Measurements from ENCODE around the gene MTCL1.

Gene MTCL1

DNA sequence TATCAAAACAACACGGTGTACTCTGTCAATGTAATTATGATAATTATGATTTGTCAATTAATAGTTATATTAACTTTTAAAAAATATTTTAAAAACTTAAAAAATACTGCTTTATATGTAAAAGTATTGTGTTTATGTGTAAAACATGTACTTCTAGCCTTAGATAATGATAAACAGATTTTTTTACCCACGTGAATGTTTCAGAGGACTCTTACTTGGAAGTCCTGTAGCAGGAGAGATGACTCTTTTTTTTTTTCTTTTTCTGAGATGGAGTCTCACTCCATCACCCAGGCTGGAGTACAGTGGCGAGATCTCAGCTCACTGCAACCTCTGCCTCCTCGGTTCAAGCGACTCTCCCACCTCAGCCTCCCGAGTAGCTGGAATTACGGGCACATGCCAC lies 6.2 kb upstream of the MTCL1 start:
- Histone ChIP-seq H3K4me1 (ENCODE audit: insufficient read depth, low read length) (peaks cover 3% of the 10 kb centered on the region), H3K27me3 (ENCODE audit: insufficient read depth, low read length, poor library complexity) (peaks cover 4% of the 10 kb centered on the region), H4K20me1 (ENCODE audit: insufficient read depth, low read length) (no peaks in the 10 kb centered on the region), H3K9me3 (ENCODE audit: insufficient read depth, low read length, severe bottlenecking) (no peaks in the 10 kb centered on the region), H3K4me2 (ENCODE audit: insufficient read depth, low read length) (no peak overlapping the region), H3K27ac (ENCODE audit: low read length) (no peak overlapping the region), H2AFZ (ENCODE audit: low read depth, low read length) (no peak overlapping the region), H3K4me3 (ENCODE audit: low read depth in 1 of 2, low read length in 2 of 2) (no peak overlapping the region), H3K36me3 (ENCODE audit: insufficient read depth, low read length) (no peaks in the 10 kb centered on the region), H3K9ac (ENCODE audit: low read depth, low read length) (no peak overlapping the region), H3K79me2 (ENCODE audit: insufficient read depth, low read length) (no peaks in the 10 kb centered on the region)
- no peak for DNase-seq
- ATAC-seq (ENCODE audit: insufficient read depth, low read depth), result no peak
- TF ChIP-seq, protein P1, sequence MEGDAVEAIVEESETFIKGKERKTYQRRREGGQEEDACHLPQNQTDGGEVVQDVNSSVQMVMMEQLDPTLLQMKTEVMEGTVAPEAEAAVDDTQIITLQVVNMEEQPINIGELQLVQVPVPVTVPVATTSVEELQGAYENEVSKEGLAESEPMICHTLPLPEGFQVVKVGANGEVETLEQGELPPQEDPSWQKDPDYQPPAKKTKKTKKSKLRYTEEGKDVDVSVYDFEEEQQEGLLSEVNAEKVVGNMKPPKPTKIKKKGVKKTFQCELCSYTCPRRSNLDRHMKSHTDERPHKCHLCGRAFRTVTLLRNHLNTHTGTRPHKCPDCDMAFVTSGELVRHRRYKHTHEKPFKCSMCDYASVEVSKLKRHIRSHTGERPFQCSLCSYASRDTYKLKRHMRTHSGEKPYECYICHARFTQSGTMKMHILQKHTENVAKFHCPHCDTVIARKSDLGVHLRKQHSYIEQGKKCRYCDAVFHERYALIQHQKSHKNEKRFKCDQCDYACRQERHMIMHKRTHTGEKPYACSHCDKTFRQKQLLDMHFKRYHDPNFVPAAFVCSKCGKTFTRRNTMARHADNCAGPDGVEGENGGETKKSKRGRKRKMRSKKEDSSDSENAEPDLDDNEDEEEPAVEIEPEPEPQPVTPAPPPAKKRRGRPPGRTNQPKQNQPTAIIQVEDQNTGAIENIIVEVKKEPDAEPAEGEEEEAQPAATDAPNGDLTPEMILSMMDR (IDR thresholded peaks at IDR 0.05; ENCODE audit: borderline replicate concordance, extremely low read depth, low read length, poor library complexity, severe bottlenecking), result no peak
- no peak for TF ChIP-seq EZH2 (IDR thresholded peaks at IDR 0.05; ENCODE audit: borderline replicate concordance, low read depth, low read length, severe bottlenecking)

DNA sequence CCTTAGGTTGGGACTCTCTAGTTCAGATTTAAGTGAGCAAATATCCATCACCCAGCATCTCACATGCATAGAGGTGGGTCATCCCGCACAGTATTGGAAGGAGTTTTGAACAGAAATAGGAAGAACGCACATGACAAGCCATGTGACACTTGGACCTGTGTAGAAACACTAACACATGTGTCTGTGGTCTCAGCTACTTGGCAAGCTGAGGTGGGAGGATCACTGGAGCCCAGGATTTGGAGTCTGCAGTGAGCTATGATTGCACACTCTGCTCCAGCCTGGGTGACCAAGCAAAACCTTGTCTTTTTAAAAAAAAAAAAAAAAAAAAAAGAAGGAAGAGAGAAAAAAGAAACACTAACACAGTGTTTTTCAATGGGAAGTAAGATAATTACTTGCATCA lies 5.4 kb upstream of the MTCL1 start:
- Histone ChIP-seq H3K36me3 (ENCODE audit: insufficient read depth, low read length) (no peaks in the 10 kb centered on the region), H3K4me1 (ENCODE audit: insufficient read depth, low read length) (peaks cover 10% of the 10 kb centered on the region), H3K4me3 (ENCODE audit: low read depth in 1 of 2, low read length in 2 of 2) (no peak overlapping the region), H3K79me2 (ENCODE audit: insufficient read depth, low read length) (no peaks in the 10 kb centered on the region), H3K27ac (ENCODE audit: low read length) (no peak overlapping the region), H3K9ac (ENCODE audit: low read depth, low read length) (no peak overlapping the region), H4K20me1 (ENCODE audit: insufficient read depth, low read length) (no peaks in the 10 kb centered on the region), H3K27me3 (ENCODE audit: insufficient read depth, low read length, poor library complexity) (peaks cover 6% of the 10 kb centered on the region), H3K9me3 (ENCODE audit: insufficient read depth, low read length, severe bottlenecking) (no peaks in the 10 kb centered on the region), H3K4me2 (ENCODE audit: insufficient read depth, low read length) (no peak overlapping the region), H2AFZ (ENCODE audit: low read depth, low read length) (no peak overlapping the region)
- ATAC-seq (ENCODE audit: insufficient read depth, low read depth) (no peak), DNase-seq (no peak)
- TF ChIP-seq, protein P1 (IDR thresholded peaks at IDR 0.05; ENCODE audit: borderline replicate concordance, extremely low read depth, low read length, poor library complexity, severe bottlenecking), result no peak
- no peak for TF ChIP-seq EZH2 (IDR thresholded peaks at IDR 0.05; ENCODE audit: borderline replicate concordance, low read depth, low read length, severe bottlenecking)

DNA sequence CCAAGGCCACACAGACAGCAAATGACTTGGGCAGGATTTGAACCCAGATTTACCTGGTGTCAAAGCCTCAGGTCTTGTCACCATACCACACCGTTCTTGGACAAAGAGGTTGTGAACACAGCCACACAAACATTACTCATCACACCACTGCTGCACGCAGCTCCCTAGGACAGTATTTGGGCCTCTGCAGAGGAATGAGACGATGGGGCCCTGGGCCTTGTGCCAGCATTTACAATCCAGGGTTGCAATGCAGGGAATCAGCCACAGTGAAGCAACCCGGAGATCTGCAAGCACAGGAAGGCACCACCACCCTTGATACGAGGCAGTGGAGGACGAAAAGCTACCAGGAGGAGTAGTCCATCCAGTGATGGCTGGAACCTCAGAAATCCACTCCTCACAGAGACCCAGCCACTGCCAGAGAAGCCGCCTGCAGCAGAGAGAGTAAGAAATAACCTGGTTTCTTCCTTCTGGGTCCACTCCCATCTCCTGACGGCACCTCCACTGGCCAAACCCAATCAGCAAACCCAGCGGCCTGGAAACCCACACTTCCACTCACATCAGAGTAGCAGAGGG lies 3.7 kb upstream of the MTCL1 start:
- H3K9ac ChIP-seq (ENCODE audit: low read depth, low read length), result no peak overlapping the region
- no peak for DNase-seq

More for the DNA sequence above, 3.7 kb upstream of the MTCL1 start:
- Histone ChIP-seq H4K20me1 (ENCODE audit: insufficient read depth, low read length) (no peaks in the 10 kb centered on the region), H3K79me2 (ENCODE audit: insufficient read depth, low read length) (no peaks in the 10 kb centered on the region), H2AFZ (ENCODE audit: low read depth, low read length) (no peak overlapping the region), H3K4me2 (ENCODE audit: insufficient read depth, low read length) (no peak overlapping the region), H3K4me3 (ENCODE audit: low read depth in 1 of 2, low read length in 2 of 2) (no peak overlapping the region), H3K36me3 (ENCODE audit: insufficient read depth, low read length) (no peaks in the 10 kb centered on the region), H3K27ac (ENCODE audit: low read length) (no peak overlapping the region), H3K9me3 (ENCODE audit: insufficient read depth, low read length, severe bottlenecking) (no peaks in the 10 kb centered on the region), H3K4me1 (ENCODE audit: insufficient read depth, low read length) (peaks cover 14% of the 10 kb centered on the region), H3K27me3 (ENCODE audit: insufficient read depth, low read length, poor library complexity) (peaks cover 6% of the 10 kb centered on the region)
- no peak for TF ChIP-seq EZH2 (IDR thresholded peaks at IDR 0.05; ENCODE audit: borderline replicate concordance, low read depth, low read length, severe bottlenecking)
- TF ChIP-seq, protein P1 (IDR thresholded peaks at IDR 0.05; ENCODE audit: borderline replicate concordance, extremely low read depth, low read length, poor library complexity, severe bottlenecking), result no peak
- ATAC-seq (ENCODE audit: insufficient read depth, low read depth), result no peak
